K562 (cell line): Measurements from ENCODE around the gene COA7. TPM values are rescaled to one million over a fixed set of nuclear protein-coding genes. Genes with fewer than 3 reads are reported as not detected.

ENCODE experiments used
- CEBPG ChIP-seq, 3 experiments: fragments of 200-800 bp in 1 of 3; sonication (Bioruptor generic) in 1 of 3; sonication (generic) in 1 of 3; formaldehyde crosslinking in 1 of 3; IDR thresholded peaks in 2 of 3; conservative IDR thresholded peaks in 1 of 3; 2 replicates each; pipeline versions ENCODE4 v1.6.1 to v1.8.0; 2016 to 2022; ENCODE audit warnings: missing compliant biosample characterization in 2 of 3, missing genetic modification characterization in 2 of 3, mild to moderate bottlenecking in 1 of 3, missing genetic modification reagents in 1 of 3
- EHMT2 ChIP-seq: fragments of 450-650 bp; IDR thresholded peaks from 2 replicates; pipeline ENCODE4 v1.6.1; 2018; ENCODE audit warnings: antibody characterized with exemption
- FOXM1 ChIP-seq, 2 experiments: fragments of 450-650 bp in 1 of 2; sonication (generic) in 1 of 2; formaldehyde crosslinking in 1 of 2; IDR thresholded peaks; 2 replicates each; pipeline versions ENCODE4 v1.6.1 to v1.9.0; 2017 to 2022; ENCODE audit warnings: low read depth in 2 of 2, mild to moderate bottlenecking in 2 of 2, missing genetic modification reagents in 1 of 2, moderate library complexity in 1 of 2
- HDAC2 ChIP-seq: fragments of 450-650 bp; IDR thresholded peaks from 2 replicates; pipeline ENCODE4 v1.6.1; 2016; ENCODE audit warnings: mild to moderate bottlenecking
- HDAC6 ChIP-seq: IDR thresholded peaks from 2 replicates; pipeline ENCODE4 v1.6.1; 2012; ENCODE audit warnings: low read depth, mild to moderate bottlenecking, control low read depth, inconsistent platforms, low read length, moderate library complexity
- KDM5B ChIP-seq: fragments of 200-600 bp; sonication (generic); IDR thresholded peaks from 2 replicates; pipeline ENCODE4 v1.6.1; 2012; ENCODE audit warnings: low read depth, mild to moderate bottlenecking, moderate library complexity, low read length, control low read depth, inconsistent platforms; ENCODE audit not compliant: insufficient replicate concordance
- MAFK ChIP-seq: IDR thresholded peaks from 2 replicates; pipeline ENCODE4 v1.6.1; 2011; ENCODE audit warnings: low read length, improper control_type of control experiment
- MIER1 ChIP-seq: fragments of 450-650 bp; IDR thresholded peaks from 2 replicates; pipeline ENCODE4 v1.6.1; 2016; ENCODE audit warnings: antibody characterized with exemption, mild to moderate bottlenecking, low read depth
- SMAD4 ChIP-seq: fragments of 250-450 bp; sonication (Bioruptor Pico); conservative IDR thresholded peaks from 2 replicates; pipeline ENCODE4 v1.8.0; 2021; ENCODE audit warnings: inconsistent platforms, mild to moderate bottlenecking, moderate library complexity
- ZBTB40 ChIP-seq, 2 experiments: fragments of 450-650 bp in 1 of 2; sonication (generic) in 1 of 2; formaldehyde crosslinking in 1 of 2; IDR thresholded peaks; 2 replicates each; pipeline versions ENCODE4 v1.7.1 to v1.9.0; 2016 to 2022; ENCODE audit warnings: inconsistent platforms in 1 of 2, mild to moderate bottlenecking in 1 of 2, missing genetic modification reagents in 1 of 2
- ZNF512 ChIP-seq: IDR thresholded peaks from 2 replicates; pipeline ENCODE4 v1.6.1; 2016; ENCODE audit warnings: missing genetic modification characterization, missing compliant biosample characterization
- polyA plus RNA-seq, 8 experiments: library from polyadenylated mRNA; depleted of rRNA in 4 of 8; stranded (reverse) in 5 of 8; unstranded in 3 of 8; fragments of >200 nt; fragmentation: Nextera tagmentation in 2 of 8; fragmentation: Illumina TruSeq in 1 of 8; extraction: Ambion mirVana in 2 of 8; extraction: Trizol in 1 of 8; gene quantifications; 2 replicates each; pipeline versions ENCODE4 v1.2.1 to v1.2.3, GENCODE V29; 2011 to 2014; ENCODE audit warnings: inconsistent platforms in 1 of 8, missing spikeins in 1 of 8
- total RNA-seq, 7 experiments: library from RNA; depleted of rRNA in 6 of 7; stranded (reverse); fragments of >200 nt in 6 of 7; fragmentation: Illumina TruSeq in 2 of 7; extraction: Trizol in 2 of 7; gene quantifications; 2 replicates each; pipeline versions ENCODE4 v1.2.1 to v1.2.3, GENCODE V29; 2011 to 2021; ENCODE audit warnings: low replicate concordance in 1 of 7
- TF ChIP-seq, protein P1 (sequence below), 2 experiments: fragments of 450-650 bp in 1 of 2; sonication (generic) in 1 of 2; formaldehyde crosslinking in 1 of 2; IDR thresholded peaks in 1 of 2; conservative IDR thresholded peaks in 1 of 2; 2 replicates each; pipeline versions ENCODE4 v1.6.1 to v1.8.1; 2016 to 2023; ENCODE audit warnings: mild to moderate bottlenecking in 2 of 2, moderate library complexity in 2 of 2, inconsistent platforms in 1 of 2, missing genetic modification reagents in 1 of 2

The COA7 gene
- total and polyA plus RNA-seq, 9 of the 15 experiments (the other 6 are each of a cell fraction or from before 2014, with no cell fraction given): 19.4 to 82.8 (median 51.0) TPM

GRCh38 chr1:52725903-52726264 is 27.7 kb upstream of the COA7 start (continued):
- TF ChIP-seq FOXM1 (IDR thresholded peaks at IDR 0.05; ENCODE audit: low read depth) (peak; percentile 27; the same call in 1 of the 2 replicates), FOXM1 (CRISPR knock-in tag; IDR thresholded peaks at IDR 0.05; ENCODE audit: low read depth) (no peak), EHMT2 (0 out of 2 replicates have a peak, but pooled peaks have one; percentile 1), ZBTB40 (IDR thresholded peaks at IDR 0.05) (peak; percentile 69; the same call in 1 of the 2 replicates), ZBTB40 (CRISPR knock-in tag; IDR thresholded peaks at IDR 0.05) (no peak), MIER1 (peak; percentile 67; the same call in 1 of the 2 replicates), CEBPG (CRISPR knock-in tag; IDR thresholded peaks at IDR 0.05) (no peak), CEBPG (tag; conservative IDR thresholded peaks at IDR 0.05 in 1 of 2, IDR thresholded peaks at IDR 0.05 in 1 of 2) (peak in 1 of 2 experiments; percentile 46; a peak in 1 of 4 replicates), HDAC6 (no peak), ZNF512 (tag) (peak; percentile 3; the same call in 1 of the 2 replicates), SMAD4 (CRISPR knock-in tag) (0 out of 2 replicates have a peak, but pooled peaks have one; percentile 3), MAFK (no peak), HDAC2 (0 out of 2 replicates have a peak, but pooled peaks have one; percentile 24), KDM5B (no peak)
- TF ChIP-seq, protein P1, sequence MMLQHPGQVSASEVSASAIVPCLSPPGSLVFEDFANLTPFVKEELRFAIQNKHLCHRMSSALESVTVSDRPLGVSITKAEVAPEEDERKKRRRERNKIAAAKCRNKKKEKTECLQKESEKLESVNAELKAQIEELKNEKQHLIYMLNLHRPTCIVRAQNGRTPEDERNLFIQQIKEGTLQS (IDR thresholded peaks at IDR 0.05): 0 out of 2 replicates have a peak, but pooled peaks have one; percentile 19
- TF ChIP-seq, protein P1 (CRISPR knock-in tag; conservative IDR thresholded peaks at IDR 0.05): no peak
